LNCaP clone FGC (cell line): ENCODE results near the gene ADAMTS8.

ENCODE experiments used
- DNase-seq: peaks from one replicate; pipeline ENCODE4 v3.0.0-alpha.2; 2011; ENCODE audit warnings: low read depth
- H3K4me3 ChIP-seq: 2 replicates; pipeline ENCODE4 v1.5.1; 2011; ENCODE audit warnings: mild to moderate bottlenecking, low read depth, low read length, control low read depth
- TF ChIP-seq, protein P1 (sequence below): IDR thresholded peaks from 2 replicates; pipeline ENCODE4 v1.5.1; 2012; ENCODE audit warnings: mild to moderate bottlenecking; ENCODE audit not compliant: control insufficient read depth, insufficient read depth; ENCODE audit errors: extremely low read depth

The ADAMTS8 gene

DNA sequence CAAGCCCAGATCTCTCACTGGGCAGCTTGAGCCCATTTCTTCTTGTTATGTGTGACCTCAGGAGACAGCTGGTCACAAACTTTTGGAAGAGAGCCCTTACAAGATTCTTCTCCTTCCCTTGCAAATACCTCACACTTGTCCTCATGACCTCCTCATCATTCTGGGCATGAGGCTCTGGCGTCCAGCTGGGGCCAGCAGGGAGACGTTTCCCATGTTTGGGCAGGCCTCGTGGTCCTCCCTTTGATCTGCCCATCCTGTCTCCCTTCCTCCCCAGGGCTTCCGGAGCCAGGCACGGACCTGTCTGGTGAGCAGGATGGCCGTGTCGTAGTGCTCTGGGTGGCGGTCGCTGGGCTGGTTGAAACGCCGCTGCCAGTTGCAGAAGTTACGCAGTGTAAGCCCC lies 9.7 kb downstream of the ADAMTS8 start:
- H3K4me3 ChIP-seq: no peak overlapping the region
- TF ChIP-seq, protein P1, sequence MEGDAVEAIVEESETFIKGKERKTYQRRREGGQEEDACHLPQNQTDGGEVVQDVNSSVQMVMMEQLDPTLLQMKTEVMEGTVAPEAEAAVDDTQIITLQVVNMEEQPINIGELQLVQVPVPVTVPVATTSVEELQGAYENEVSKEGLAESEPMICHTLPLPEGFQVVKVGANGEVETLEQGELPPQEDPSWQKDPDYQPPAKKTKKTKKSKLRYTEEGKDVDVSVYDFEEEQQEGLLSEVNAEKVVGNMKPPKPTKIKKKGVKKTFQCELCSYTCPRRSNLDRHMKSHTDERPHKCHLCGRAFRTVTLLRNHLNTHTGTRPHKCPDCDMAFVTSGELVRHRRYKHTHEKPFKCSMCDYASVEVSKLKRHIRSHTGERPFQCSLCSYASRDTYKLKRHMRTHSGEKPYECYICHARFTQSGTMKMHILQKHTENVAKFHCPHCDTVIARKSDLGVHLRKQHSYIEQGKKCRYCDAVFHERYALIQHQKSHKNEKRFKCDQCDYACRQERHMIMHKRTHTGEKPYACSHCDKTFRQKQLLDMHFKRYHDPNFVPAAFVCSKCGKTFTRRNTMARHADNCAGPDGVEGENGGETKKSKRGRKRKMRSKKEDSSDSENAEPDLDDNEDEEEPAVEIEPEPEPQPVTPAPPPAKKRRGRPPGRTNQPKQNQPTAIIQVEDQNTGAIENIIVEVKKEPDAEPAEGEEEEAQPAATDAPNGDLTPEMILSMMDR: no peak
- DNase-seq: no peak

DNA sequence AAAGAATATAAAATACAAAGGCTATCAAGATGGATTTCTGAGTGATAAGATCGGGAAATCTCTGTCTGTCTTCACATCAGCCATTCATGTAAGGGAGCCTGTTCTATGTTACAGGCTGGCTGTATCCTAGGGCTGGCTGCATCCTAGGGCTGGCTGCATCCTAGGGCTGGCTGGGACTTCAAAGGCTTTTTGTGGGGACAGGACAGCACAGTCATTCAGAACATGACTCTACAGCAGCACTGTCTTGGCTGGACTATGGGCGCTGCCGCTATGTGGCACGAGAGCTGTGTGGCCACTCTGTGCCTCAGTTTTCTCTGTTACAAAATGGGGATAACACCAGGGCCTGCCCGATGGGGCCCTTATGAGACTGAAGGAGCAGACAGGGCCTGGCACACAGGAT lies 10.2 kb downstream of the ADAMTS8 start:
- TF ChIP-seq, protein P1: no peak
- DNase-seq: no peak
- H3K4me3 ChIP-seq: no peak overlapping the region

DNA sequence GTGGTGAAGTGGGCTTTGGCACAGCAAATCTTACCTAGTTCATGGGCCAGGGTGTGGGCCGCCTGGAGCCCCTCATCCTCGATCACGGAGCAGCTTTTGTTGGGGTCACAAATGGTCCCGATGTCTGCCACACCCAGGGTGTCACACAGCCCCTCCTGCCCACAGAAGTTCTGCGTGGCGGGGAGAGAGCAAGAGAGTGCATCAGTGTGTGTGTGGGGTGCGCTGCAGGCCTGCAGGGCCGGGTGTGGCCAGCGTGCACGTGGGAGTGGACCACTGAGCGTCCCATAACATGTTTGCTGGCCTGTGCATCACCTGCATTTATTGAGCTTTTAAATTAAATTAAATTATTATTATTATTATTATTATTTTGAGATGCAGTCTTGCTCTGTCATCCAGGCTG lies 11.5 kb downstream of the ADAMTS8 start:
- no peak for DNase-seq
- H3K4me3 ChIP-seq: no peak overlapping the region
- TF ChIP-seq, protein P1: no peak

DNA sequence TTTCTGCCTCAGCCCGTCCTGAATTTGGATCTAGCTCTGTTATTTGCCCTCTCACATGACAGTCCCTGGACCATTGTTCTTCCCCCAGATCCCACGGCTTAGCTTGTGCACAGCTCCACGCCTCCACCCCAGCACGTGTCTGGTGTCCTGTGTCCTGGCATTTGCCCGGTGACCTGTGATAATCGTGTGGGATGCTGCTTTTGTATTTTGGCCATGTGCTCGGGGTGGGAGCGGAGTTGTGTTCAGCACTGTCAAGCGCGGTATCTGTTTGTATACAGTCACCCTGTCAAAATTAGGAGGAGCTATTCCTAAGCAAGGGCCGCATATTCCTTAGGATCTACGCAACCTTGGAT lies 11.9 kb downstream of the ADAMTS8 start:
- no peak for DNase-seq
- H3K4me3 ChIP-seq: no peak overlapping the region
- TF ChIP-seq, protein P1: no peak

DNA sequence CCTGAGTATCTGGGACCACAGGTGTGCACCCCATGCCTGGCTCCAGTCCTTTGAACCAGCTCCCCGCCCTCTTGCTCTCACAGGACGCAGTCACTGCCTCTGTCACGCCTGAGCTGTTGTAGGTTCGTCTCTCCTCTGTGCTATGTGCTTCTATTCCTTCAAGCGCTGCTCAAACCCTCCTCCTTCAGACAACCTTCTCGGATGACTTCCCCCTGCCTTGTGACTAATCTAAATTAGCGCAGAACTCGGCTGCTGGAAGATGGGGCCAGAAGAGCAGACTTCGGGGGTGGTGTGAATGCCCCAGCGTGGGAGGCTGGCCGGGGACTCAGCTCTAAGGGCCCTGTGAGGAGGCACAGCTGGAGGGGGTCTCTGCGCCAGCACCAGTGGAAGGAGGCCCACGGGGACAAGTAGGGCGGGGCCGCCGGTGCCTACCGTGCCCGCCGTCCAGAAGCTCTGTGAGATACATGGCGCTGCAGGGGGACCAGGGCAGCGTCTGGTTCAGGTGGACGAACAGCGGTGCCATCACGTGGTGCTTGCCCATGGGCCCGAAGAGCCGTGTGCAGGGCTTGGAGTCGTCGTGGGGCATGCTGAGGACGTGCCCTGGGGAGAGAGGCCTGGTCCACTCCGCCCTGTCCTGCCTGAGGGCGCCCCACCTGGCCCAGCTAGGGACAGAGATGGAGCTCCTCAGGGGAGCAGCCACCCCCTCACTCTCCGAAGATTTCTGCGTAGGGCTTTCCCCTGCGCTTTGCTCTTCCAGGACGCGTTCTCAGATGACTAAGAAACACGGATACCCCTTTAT lies 12.5 kb downstream of the ADAMTS8 start:
- TF ChIP-seq, protein P1: no peak
- no peak for DNase-seq
- no peak overlapping the region for H3K4me3 ChIP-seq

DNA sequence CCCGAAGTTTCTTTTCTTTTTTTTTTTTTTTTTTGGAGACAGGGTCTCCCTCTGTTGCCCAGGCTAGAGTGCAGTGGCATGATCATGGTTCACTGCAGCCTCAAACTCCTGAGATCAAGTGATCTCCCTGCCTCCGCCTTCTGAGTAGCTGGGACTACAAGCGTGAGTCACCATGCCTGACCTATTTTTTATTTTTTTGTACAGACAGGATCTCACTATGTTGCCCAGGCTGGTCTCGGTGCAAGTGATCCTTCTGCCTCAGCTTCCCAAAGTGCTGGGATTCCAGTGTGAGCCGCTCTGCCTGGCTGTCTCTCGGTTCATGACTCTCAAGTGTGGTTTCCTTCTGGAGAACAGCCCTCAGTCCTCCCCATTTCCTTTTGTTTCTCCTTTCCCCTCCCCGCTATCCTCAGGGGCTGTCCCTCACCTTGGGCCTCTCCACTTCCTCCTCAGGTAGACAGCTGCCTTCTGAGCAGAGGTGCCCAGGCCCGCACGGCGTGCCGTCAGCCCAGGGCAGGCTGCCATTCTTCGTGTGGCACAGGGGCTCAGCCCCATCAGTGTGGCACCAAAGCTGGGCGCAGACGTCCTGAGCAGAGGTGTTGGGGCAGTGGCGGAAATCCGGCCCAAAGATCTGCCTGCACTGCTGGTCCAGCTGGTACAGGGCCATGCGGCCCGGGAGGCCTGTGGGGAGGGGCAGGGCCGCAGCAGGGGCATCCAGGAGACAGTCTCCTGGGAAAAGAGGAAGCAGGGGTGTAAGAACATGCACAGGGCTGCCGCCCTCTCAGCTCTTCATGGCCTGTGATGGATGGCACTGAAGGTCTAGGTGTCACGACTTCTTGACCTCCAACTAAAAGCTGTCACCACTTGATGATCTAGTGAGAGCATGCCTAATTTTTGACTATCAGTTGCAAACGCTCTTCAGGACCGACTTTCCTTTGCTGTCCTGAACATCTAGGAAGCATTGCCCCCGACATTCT lies 14.0 kb downstream of the ADAMTS8 start:
- no peak for DNase-seq
- TF ChIP-seq, protein P1: no peak
- no peak overlapping the region for H3K4me3 ChIP-seq
